ENCODE measurements around the gene CFTR.

CFTR gene

DNA sequence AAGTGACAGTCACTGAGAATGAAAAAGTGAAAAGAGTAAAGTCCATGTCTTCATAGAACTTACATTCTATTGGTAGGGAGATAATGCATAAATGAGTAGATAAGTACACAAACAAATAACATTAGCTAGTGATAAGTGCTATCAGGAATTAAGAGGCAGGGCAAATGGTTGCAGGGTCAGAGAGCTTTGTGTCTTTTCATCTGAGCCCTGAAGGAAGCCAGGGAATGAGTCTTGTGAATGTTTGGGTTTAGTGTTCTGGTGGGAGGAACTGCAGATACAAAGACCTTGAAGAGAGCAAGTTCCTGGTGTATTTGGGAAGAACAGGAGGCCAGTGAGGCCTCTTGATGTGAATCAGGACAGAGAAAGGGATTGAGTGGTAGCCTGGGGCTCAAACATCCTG lies 209.6 kb downstream of the CFTR start:
- Histone ChIP-seq H3K9ac (ENCODE audit: low read length) (no peak overlapping the region), H3K27me3 (replicated peaks; ENCODE audit: insufficient read depth, low read length) (no peaks in the 10 kb centered on the region), H3K27ac (ENCODE audit: low read length) (no peak overlapping the region), H3K36me3 (replicated peaks; ENCODE audit: insufficient read depth, low read length) (no peaks in the 10 kb centered on the region), H4K20me1 (ENCODE audit: insufficient read depth, low read length) (no peaks in the 10 kb centered on the region), H2AFZ (ENCODE audit: low read length) (no peak overlapping the region), H3K79me2 (ENCODE audit: low read length) (no peaks in the 10 kb centered on the region), H3F3A (ENCODE audit: insufficient read depth, low read length) (no peaks in the 10 kb centered on the region), H3K9me3 (replicated peaks; ENCODE audit: insufficient read depth, low read length) (no peaks in the 10 kb centered on the region), H3K4me3 (ENCODE audit: low read length) (no peak overlapping the region), H3K4me2 (ENCODE audit: low read depth, low read length) (no peak overlapping the region), H3K9me2 (replicated peaks; ENCODE audit: insufficient read depth, low read length) (no peaks in the 10 kb centered on the region), H3K4me1 (ENCODE audit: low read length) (no peaks in the 10 kb centered on the region)
- TF ChIP-seq EZH2phosphoT487 (IDR thresholded peaks at IDR 0.05; ENCODE audit: low read length) (no peak), EZH2 (optimal IDR thresholded peaks at IDR 0.05; ENCODE audit: low read depth, low read length) (no peak)
- TF ChIP-seq, protein P1, sequence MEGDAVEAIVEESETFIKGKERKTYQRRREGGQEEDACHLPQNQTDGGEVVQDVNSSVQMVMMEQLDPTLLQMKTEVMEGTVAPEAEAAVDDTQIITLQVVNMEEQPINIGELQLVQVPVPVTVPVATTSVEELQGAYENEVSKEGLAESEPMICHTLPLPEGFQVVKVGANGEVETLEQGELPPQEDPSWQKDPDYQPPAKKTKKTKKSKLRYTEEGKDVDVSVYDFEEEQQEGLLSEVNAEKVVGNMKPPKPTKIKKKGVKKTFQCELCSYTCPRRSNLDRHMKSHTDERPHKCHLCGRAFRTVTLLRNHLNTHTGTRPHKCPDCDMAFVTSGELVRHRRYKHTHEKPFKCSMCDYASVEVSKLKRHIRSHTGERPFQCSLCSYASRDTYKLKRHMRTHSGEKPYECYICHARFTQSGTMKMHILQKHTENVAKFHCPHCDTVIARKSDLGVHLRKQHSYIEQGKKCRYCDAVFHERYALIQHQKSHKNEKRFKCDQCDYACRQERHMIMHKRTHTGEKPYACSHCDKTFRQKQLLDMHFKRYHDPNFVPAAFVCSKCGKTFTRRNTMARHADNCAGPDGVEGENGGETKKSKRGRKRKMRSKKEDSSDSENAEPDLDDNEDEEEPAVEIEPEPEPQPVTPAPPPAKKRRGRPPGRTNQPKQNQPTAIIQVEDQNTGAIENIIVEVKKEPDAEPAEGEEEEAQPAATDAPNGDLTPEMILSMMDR (IDR thresholded peaks at IDR 0.05; ENCODE audit: low read length), result no peak
- no peak for DNase-seq

DNA sequence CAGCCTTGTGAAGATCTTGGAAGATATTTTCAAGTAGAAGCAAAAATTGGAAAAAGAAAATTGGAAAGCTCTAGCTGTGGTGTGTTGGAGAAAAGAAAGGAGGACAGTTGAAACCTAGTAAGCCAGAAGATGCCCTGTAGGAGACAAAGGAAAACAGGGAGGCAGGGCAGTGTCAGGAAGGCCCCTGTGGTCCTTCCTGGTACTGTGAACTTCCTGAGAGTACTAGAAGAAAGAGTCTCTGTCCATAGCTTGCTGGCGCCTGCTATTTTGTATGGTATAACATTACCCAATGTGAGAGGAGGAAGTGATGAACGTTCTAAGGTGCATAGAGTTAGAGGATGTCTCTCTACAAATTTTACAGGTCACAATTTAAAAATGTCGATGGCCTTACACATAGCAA lies 210.3 kb downstream of the CFTR start:
- DNase-seq, result no peak
- H3K79me2 ChIP-seq (ENCODE audit: low read length), result no peaks in the 10 kb centered on the region
- TF ChIP-seq, protein P1 (IDR thresholded peaks at IDR 0.05; ENCODE audit: low read length), result no peak
- TF ChIP-seq EZH2phosphoT487 (IDR thresholded peaks at IDR 0.05; ENCODE audit: low read length) (no peak), EZH2 (optimal IDR thresholded peaks at IDR 0.05; ENCODE audit: low read depth, low read length) (no peak)
- H3K27me3 ChIP-seq (replicated peaks; ENCODE audit: insufficient read depth, low read length), result no peaks in the 10 kb centered on the region
- H3F3A ChIP-seq (ENCODE audit: insufficient read depth, low read length), result no peaks in the 10 kb centered on the region
- no peaks in the 10 kb centered on the region for H4K20me1 ChIP-seq (ENCODE audit: insufficient read depth, low read length)
- no peak overlapping the region for H3K9ac ChIP-seq (ENCODE audit: low read length)
- no peaks in the 10 kb centered on the region for H3K9me2 ChIP-seq (replicated peaks; ENCODE audit: insufficient read depth, low read length)
- no peak overlapping the region for H3K4me2 ChIP-seq (ENCODE audit: low read depth, low read length)
- H3K36me3 ChIP-seq (replicated peaks; ENCODE audit: insufficient read depth, low read length), result no peaks in the 10 kb centered on the region
- no peaks in the 10 kb centered on the region for H3K4me1 ChIP-seq (ENCODE audit: low read length)
- H2AFZ ChIP-seq (ENCODE audit: low read length), result no peak overlapping the region
- H3K4me3 ChIP-seq (ENCODE audit: low read length), result no peak overlapping the region
- no peaks in the 10 kb centered on the region for H3K9me3 ChIP-seq (replicated peaks; ENCODE audit: insufficient read depth, low read length)
- H3K27ac ChIP-seq (ENCODE audit: low read length), result no peak overlapping the region

DNA sequence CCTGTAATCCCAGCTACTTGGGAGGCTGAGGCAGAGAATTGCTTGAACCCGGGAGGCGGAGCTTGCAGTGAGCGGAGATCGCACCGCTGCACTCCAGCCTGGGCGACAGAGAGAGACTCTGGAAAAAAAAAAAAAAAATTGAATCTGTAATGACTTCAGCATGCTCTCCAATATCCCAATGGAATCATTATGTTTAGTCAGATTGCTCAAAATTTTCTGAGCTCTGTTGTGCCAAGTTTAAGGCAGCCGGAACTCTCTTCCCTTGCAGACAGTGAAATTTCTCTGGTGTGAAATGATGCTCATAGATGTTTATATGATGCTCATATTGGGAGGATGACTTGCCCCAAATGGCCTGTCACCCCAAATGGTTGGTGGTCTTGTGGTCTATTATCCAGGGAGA lies 212.5 kb downstream of the CFTR start:
- no peak overlapping the region for H2AFZ ChIP-seq (ENCODE audit: low read length)
- H3K4me3 ChIP-seq (ENCODE audit: low read length), result no peak overlapping the region

More for the DNA sequence above, 212.5 kb downstream of the CFTR start:
- Histone ChIP-seq H3K79me2 (ENCODE audit: low read length) (no peaks in the 10 kb centered on the region), H3K27ac (ENCODE audit: low read length) (no peak overlapping the region), H3K4me2 (ENCODE audit: low read depth, low read length) (no peak overlapping the region), H4K20me1 (ENCODE audit: insufficient read depth, low read length) (no peaks in the 10 kb centered on the region), H3K27me3 (replicated peaks; ENCODE audit: insufficient read depth, low read length) (no peaks in the 10 kb centered on the region), H3K9ac (ENCODE audit: low read length) (no peak overlapping the region), H3K4me1 (ENCODE audit: low read length) (no peaks in the 10 kb centered on the region), H3K9me2 (replicated peaks; ENCODE audit: insufficient read depth, low read length) (no peaks in the 10 kb centered on the region), H3K9me3 (replicated peaks; ENCODE audit: insufficient read depth, low read length) (no peaks in the 10 kb centered on the region), H3K36me3 (replicated peaks; ENCODE audit: insufficient read depth, low read length) (no peaks in the 10 kb centered on the region), H3F3A (ENCODE audit: insufficient read depth, low read length) (no peaks in the 10 kb centered on the region)
- TF ChIP-seq EZH2phosphoT487 (IDR thresholded peaks at IDR 0.05; ENCODE audit: low read length), result no peak
- TF ChIP-seq, protein P1 (IDR thresholded peaks at IDR 0.05; ENCODE audit: low read length), result no peak
- TF ChIP-seq EZH2 (optimal IDR thresholded peaks at IDR 0.05; ENCODE audit: low read depth, low read length), result no peak
- DNase-seq, result no peak
